ENCODE results near the gene UBE2E3. TPM values are rescaled to one million over a fixed set of nuclear protein-coding genes. Genes with fewer than 3 reads are reported as not detected.

The UBE2E3 gene
- total and polyA plus RNA-seq, 8 donors = 21.1 to 42.7 (median 31.2) TPM

DNA sequence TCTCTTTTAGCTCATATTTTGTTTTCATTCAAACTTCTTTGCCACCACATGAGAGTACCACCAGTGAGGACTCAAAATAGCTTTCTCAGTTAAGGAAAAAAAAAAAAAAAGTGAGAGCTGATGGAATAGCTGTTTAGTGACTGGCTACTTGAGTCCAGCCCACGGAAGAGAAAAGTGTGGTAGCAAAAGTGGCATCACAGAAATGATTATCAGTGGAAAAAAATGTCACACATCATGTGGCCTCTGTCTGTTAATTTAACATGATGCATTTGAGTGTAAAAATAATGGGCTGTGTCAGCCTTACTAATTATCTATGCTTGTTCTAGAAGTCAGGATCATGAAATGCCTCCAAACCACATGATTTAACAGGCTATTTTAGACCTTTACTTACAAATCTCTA is 132.5 kb downstream of the UBE2E3 start:
- no peak overlapping the region for H3K27ac ChIP-seq
- H3K36me3 ChIP-seq = no peaks in the 10 kb centered on the region
- DNase-seq = no peak
- 76 to 79% methylated on average over 1 of the region's 1 CpG for WGBS, 2 donors
- H3K9me3 ChIP-seq = no peaks in the 10 kb centered on the region
- TF ChIP-seq CTCF (IDR thresholded peaks at IDR 0.05) = no peak
- H3K4me3 ChIP-seq = no peak overlapping the region
- intact Hi-C loops (cut with DNase I) = no loop called here
- H3K27me3 ChIP-seq = peaks cover 0 to 4% (median 0%) of the 10 kb centered on the region in 4 donors
- ATAC-seq = no peak
- no peaks in the 10 kb centered on the region for H3K4me1 ChIP-seq
- FAIRE-seq = no peak

Measured in pancreas (tissue), 10 donors.